Breast epithelium (tissue), 3 donors: ENCODE results near the gene VDAC1.

Experiments
- POLR2A ChIP-seq: fragments of 450-650 bp; IDR thresholded peaks from one replicate; pipeline ENCODE4 v1.6.1; 2016; ENCODE audit warnings: antibody characterized with exemption, mild to moderate bottlenecking, moderate library complexity
- TF ChIP-seq, protein P1 (sequence below), 3 donors: fragments of 450-650 bp; IDR thresholded peaks; one replicate each; pipeline ENCODE4 v1.5.1; 2016 to 2017; ENCODE audit warnings: antibody characterized with exemption in 3 of 3, mild to moderate bottlenecking in 3 of 3, moderate library complexity in 3 of 3

DNA sequence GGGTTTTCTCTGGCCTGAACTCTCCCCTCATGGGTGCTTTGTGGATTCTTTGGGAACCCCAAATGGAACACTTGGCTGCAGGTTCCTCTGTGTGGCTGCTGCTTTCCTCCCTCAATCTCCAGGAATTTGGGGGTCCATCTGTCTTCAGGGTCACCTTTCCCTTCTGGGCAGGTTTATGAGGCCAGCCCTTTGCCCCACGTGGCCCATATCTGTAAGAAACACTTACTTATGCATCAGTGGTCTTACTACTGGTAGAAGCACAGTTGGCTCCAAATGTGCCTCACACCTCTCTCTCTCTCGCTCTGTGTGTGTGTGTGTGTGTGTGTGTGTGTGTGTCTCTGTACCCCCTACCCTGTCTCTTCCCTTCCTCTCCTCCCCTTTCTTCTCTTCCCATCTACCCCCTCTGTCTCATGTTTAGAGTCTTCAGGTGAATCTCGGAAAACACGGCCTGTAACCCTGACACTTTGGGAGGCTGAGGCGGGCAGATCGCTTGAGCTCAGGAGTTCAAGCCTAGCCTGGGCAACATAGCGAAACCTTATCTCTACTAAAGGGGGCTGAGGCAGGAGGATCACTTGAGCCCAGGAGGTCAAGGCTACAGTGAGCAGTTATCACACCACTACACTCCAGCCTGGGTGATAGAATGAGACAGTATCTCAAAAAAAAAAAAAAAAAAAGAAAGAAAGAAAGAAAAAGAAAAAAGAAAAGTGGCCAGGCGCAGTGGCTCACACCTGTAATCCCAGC is 63.1 kb downstream of the VDAC1 start:
- TF ChIP-seq, protein P1, sequence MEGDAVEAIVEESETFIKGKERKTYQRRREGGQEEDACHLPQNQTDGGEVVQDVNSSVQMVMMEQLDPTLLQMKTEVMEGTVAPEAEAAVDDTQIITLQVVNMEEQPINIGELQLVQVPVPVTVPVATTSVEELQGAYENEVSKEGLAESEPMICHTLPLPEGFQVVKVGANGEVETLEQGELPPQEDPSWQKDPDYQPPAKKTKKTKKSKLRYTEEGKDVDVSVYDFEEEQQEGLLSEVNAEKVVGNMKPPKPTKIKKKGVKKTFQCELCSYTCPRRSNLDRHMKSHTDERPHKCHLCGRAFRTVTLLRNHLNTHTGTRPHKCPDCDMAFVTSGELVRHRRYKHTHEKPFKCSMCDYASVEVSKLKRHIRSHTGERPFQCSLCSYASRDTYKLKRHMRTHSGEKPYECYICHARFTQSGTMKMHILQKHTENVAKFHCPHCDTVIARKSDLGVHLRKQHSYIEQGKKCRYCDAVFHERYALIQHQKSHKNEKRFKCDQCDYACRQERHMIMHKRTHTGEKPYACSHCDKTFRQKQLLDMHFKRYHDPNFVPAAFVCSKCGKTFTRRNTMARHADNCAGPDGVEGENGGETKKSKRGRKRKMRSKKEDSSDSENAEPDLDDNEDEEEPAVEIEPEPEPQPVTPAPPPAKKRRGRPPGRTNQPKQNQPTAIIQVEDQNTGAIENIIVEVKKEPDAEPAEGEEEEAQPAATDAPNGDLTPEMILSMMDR (IDR thresholded peaks at IDR 0.05), result no peak
- TF ChIP-seq POLR2A, result no peak
